Endodermal cell (in vitro differentiated cells): ENCODE data around the gene PIGX. TPM values are rescaled to one million over a fixed set of nuclear protein-coding genes. Genes with fewer than 3 reads are reported as not detected.

Source experiments
- DNase-seq: peaks from one replicate; pipeline ENCODE4 v3.0.0-alpha.2; 2017
- H3K27ac ChIP-seq: 2 replicates; pipeline ENCODE4 v1.5.1; 2013; ENCODE audit warnings: mild to moderate bottlenecking, low read depth, low read length, moderate library complexity
- H3K27me3 ChIP-seq: 2 replicates; pipeline ENCODE4 v1.6.1; 2013; ENCODE audit warnings: mild to moderate bottlenecking, low read length, moderate library complexity; ENCODE audit not compliant: insufficient read depth, control insufficient read depth, poor library complexity, severe bottlenecking
- H3K36me3 ChIP-seq: 2 replicates; pipeline ENCODE4 v1.7.0; 2013; ENCODE audit warnings: mild to moderate bottlenecking, low read length, moderate library complexity; ENCODE audit not compliant: control insufficient read depth, insufficient read depth
- H3K4me1 ChIP-seq: one replicate; pipeline ENCODE4 v1.7.0; 2013; ENCODE audit warnings: low read length; ENCODE audit not compliant: control insufficient read depth, insufficient read depth
- H3K4me3 ChIP-seq: 2 replicates; pipeline ENCODE4 v1.5.1; 2013; ENCODE audit warnings: mild to moderate bottlenecking, low read length, moderate library complexity
- H3K9ac ChIP-seq: 2 replicates; pipeline ENCODE4 v1.6.1; 2013; ENCODE audit warnings: mild to moderate bottlenecking, low read length, moderate library complexity; ENCODE audit not compliant: poor library complexity, severe bottlenecking; ENCODE audit errors: extremely low read depth
- H3K9me3 ChIP-seq: 2 replicates; pipeline ENCODE4 v1.6.1; 2013; ENCODE audit warnings: mild to moderate bottlenecking, low read length, moderate library complexity; ENCODE audit not compliant: control insufficient read depth
- H3K27ac Mint-ChIP-seq: 2 replicates; pipeline ENCODE4 v1.8.0; 2020; ENCODE audit warnings: mixed read lengths
- H3K27me3 Mint-ChIP-seq: 2 replicates; pipeline ENCODE4 v1.8.0; 2021; ENCODE audit warnings: mild to moderate bottlenecking, mixed read lengths; ENCODE audit not compliant: insufficient read depth
- H3K36me3 Mint-ChIP-seq: 2 replicates; pipeline ENCODE4 v1.8.0; 2020; ENCODE audit warnings: low read depth, mixed read lengths
- H3K4me1 Mint-ChIP-seq: 2 replicates; pipeline ENCODE4 v1.8.0; 2020; ENCODE audit warnings: mixed read lengths
- H3K4me3 Mint-ChIP-seq: 2 replicates; pipeline ENCODE4 v1.8.0; 2020; ENCODE audit warnings: mild to moderate bottlenecking, moderate library complexity, mixed read lengths
- H3K9me3 Mint-ChIP-seq: 2 replicates; pipeline ENCODE4 v1.8.0; 2020; ENCODE audit warnings: mild to moderate bottlenecking, mixed read lengths
- WGBS, 2 experiments: methylation state at CpG; one replicate each; pipeline versions ENCODE4 v1.1.5 to v1.1.7; 2013; ENCODE audit warnings: missing lambda C conversion rate in 2 of 2, mixed read lengths in 1 of 2; ENCODE audit not compliant: insufficient coverage in 1 of 2, insufficient read length in 1 of 2; 5-methylcytosine and 5-hydroxymethylcytosine counted together
- long read RNA-seq, 4 experiments: library from polyadenylated mRNA in 2 of 4; library from RNA in 1 of 4; library from capped mRNA in 1 of 4; stranded (forward) in 3 of 4; unstranded in 1 of 4; transcript quantifications; one replicate each; pipeline ENCODE4 v2.0.0, GENCODE V29; 2020 to 2021; ENCODE audit warnings: inconsistent platforms in 1 of 4
- polyA plus RNA-seq, 2 experiments: library from polyadenylated mRNA; stranded (reverse); fragments of 50-300 nt; gene quantifications; one replicate each; pipeline ENCODE4 v1.2.3, GENCODE V29; 2013
- total RNA-seq, 2 donors: library from RNA; stranded (reverse); fragmentation: NEBNext Ultra II Directional in 1 of 2; extraction: Animal tissue kit (Norgen Biotek cat#: 25700) in 1 of 2; gene quantifications; 2 replicates in 1 of 2; 3 replicates in 1 of 2; pipeline ENCODE4 v1.2.1, GENCODE V29; 2021
- TF ChIP-seq, protein P1 (sequence below): fragments of 200-600 bp; sonication (generic); conservative IDR thresholded peaks from 2 replicates; pipeline ENCODE4 v1.5.0; 2021; ENCODE audit warnings: antibody characterized with exemption, mild to moderate bottlenecking

Gene PIGX
- total RNA-seq = 10 to 100 TPM; 21.8 to 33.3 TPM
- polyA plus RNA-seq (2013, experiment 1 of 2) = 27.3 TPM
- polyA plus RNA-seq (2013, experiment 2 of 2) = 25.6 TPM
- long read RNA-seq, experiment 1, transcript PIGX-202 (6 exons, 3,057 nt) = major isoform, 7 of 21 reads
- long read RNA-seq, experiment 1, partial matches to known transcripts = 0 of 21 reads
- long read RNA-seq, experiment 1, other reads (novel, unspliced or antisense) = 11 of 21 reads
- long read RNA-seq, experiment 2, transcript PIGX-202 (6 exons, 3,057 nt) = major isoform, 56 of 78 reads
- long read RNA-seq, experiment 2, partial matches to known transcripts = 0 of 78 reads
- long read RNA-seq, experiment 2, other reads (novel, unspliced or antisense) = 18 of 78 reads
- long read RNA-seq, experiment 3, transcript PIGX-202 (6 exons, 3,057 nt) = major isoform, 8 of 11 reads
- long read RNA-seq, experiment 3, partial matches to known transcripts = 0 of 11 reads
- long read RNA-seq, experiment 3, other reads (novel, unspliced or antisense) = 3 of 11 reads
- long read RNA-seq, experiment 4, partial matches to known transcripts = 0 of 2 reads
- long read RNA-seq, experiment 4, other reads (novel, unspliced or antisense) = 2 of 2 reads

- Histone ChIP-seq H3K4me3 (peak within 1 kb of the TSS; percentile 83), H3K27ac (peak within 1 kb of the TSS; percentile 71), H3K27me3 (no peaks in the 10 kb centered on the region), H3K36me3 (no peaks in the 10 kb centered on the region), H3K4me1 (no peaks in the 10 kb centered on the region), H3K9ac (peak within 1 kb of the TSS; percentile 69), H3K9me3 (no peaks in the 10 kb centered on the region)
- no peaks in the 10 kb centered on the region for H3K36me3 Mint-ChIP-seq
- TF ChIP-seq, protein P1, sequence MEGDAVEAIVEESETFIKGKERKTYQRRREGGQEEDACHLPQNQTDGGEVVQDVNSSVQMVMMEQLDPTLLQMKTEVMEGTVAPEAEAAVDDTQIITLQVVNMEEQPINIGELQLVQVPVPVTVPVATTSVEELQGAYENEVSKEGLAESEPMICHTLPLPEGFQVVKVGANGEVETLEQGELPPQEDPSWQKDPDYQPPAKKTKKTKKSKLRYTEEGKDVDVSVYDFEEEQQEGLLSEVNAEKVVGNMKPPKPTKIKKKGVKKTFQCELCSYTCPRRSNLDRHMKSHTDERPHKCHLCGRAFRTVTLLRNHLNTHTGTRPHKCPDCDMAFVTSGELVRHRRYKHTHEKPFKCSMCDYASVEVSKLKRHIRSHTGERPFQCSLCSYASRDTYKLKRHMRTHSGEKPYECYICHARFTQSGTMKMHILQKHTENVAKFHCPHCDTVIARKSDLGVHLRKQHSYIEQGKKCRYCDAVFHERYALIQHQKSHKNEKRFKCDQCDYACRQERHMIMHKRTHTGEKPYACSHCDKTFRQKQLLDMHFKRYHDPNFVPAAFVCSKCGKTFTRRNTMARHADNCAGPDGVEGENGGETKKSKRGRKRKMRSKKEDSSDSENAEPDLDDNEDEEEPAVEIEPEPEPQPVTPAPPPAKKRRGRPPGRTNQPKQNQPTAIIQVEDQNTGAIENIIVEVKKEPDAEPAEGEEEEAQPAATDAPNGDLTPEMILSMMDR = no peak
- H3K4me3 Mint-ChIP-seq = peak within 1 kb of the TSS; percentile 75
- peaks cover 7% of the 10 kb centered on the region for H3K4me1 Mint-ChIP-seq
- 2 to 8% methylated on average over 11 to 68 of the region's 68 CpGs for WGBS, 2 experiments
- no peaks in the 10 kb centered on the region for H3K9me3 Mint-ChIP-seq
- peak; percentile 86 for DNase-seq
- H3K27me3 Mint-ChIP-seq = peaks cover 6% of the 10 kb centered on the region
- H3K27ac Mint-ChIP-seq = peak within 1 kb of the TSS; percentile 61
Observed at GRCh38 chr3:196711838-196712513, at the start of gene PIGX, which contains the start of gene CEP19. TSS of gene PIGX (plus strand) at chr3:196712377. TSS of gene CEP19 (minus strand) at chr3:196712250. CDS start at chr3:196708657, 3,593 bp downstream.

- WGBS, 2 experiments = 86 to 87% methylated on average over 8 to 15 of the region's 15 CpGs
- Histone ChIP-seq H3K27ac (no peak overlapping the region), H3K4me3 (no peak overlapping the region), H3K4me1 (no peaks in the 10 kb centered on the region), H3K36me3 (no peaks in the 10 kb centered on the region), H3K27me3 (no peaks in the 10 kb centered on the region), H3K9me3 (no peaks in the 10 kb centered on the region), H3K9ac (no peak overlapping the region)
- H3K4me3 Mint-ChIP-seq = no peak overlapping the region
- no peaks in the 10 kb centered on the region for H3K27me3 Mint-ChIP-seq
- TF ChIP-seq, protein P1 = no peak
- H3K36me3 Mint-ChIP-seq = no peaks in the 10 kb centered on the region
- H3K9me3 Mint-ChIP-seq = no peaks in the 10 kb centered on the region
- H3K27ac Mint-ChIP-seq = no peak overlapping the region
- DNase-seq = no peak
- peaks cover 18% of the 10 kb centered on the region for H3K4me1 Mint-ChIP-seq
Observed at GRCh38 chr3:196662711-196663571, 49.2 kb upstream of the PIGX start.
